K562 (cell line): ENCODE data around the gene PRR19. TPM values are rescaled to one million over a fixed set of nuclear protein-coding genes. Genes with fewer than 3 reads are reported as not detected.
A peak's percentile ranks its signal among the peaks of the same experiment; 100 is the strongest.

Source experiments
- ARID4B ChIP-seq: sonication (generic); formaldehyde crosslinking; IDR thresholded peaks from 2 replicates; pipeline ENCODE4 v1.8.0; 2022; ENCODE audit warnings: mild to moderate bottlenecking, missing genetic modification reagents
- CHD7 ChIP-seq: fragments of 200-600 bp; sonication (generic); IDR thresholded peaks from one replicate; pipeline ENCODE4 v1.6.1; 2012; ENCODE audit warnings: mild to moderate bottlenecking, low read depth, low read length, inconsistent platforms
- HDGF ChIP-seq: fragments of 450-650 bp; IDR thresholded peaks from 2 replicates; pipeline ENCODE4 v1.6.1; 2016
- SUPT5H ChIP-seq: fragments of 450-650 bp; IDR thresholded peaks from 2 replicates; pipeline ENCODE4 v1.6.1; 2016
- U2AF1 ChIP-seq: fragments of 200-400 bp; formaldehyde crosslinking; optimal IDR thresholded peaks from 2 replicates; pipeline ENCODE3; 2017; ENCODE audit warnings: mild to moderate bottlenecking, low read depth, low read length, moderate library complexity
- polyA plus RNA-seq, 8 experiments: library from polyadenylated mRNA; depleted of rRNA in 4 of 8; stranded (reverse) in 5 of 8; unstranded in 3 of 8; fragments of >200 nt; fragmentation: Nextera tagmentation in 2 of 8; fragmentation: Illumina TruSeq in 1 of 8; extraction: Ambion mirVana in 2 of 8; extraction: Trizol in 1 of 8; gene quantifications; 2 replicates each; pipeline versions ENCODE4 v1.2.1 to v1.2.3, GENCODE V29; 2011 to 2014; ENCODE audit warnings: inconsistent platforms in 1 of 8, missing spikeins in 1 of 8
- total RNA-seq, 7 experiments: library from RNA; depleted of rRNA in 6 of 7; stranded (reverse); fragments of >200 nt in 6 of 7; fragmentation: Illumina TruSeq in 2 of 7; extraction: Trizol in 2 of 7; gene quantifications; 2 replicates each; pipeline versions ENCODE4 v1.2.1 to v1.2.3, GENCODE V29; 2011 to 2021; ENCODE audit warnings: low replicate concordance in 1 of 7
- TF ChIP-seq, protein P1 (sequence below): fragments of 450-650 bp; IDR thresholded peaks from 2 replicates; pipeline ENCODE4 v1.6.1; 2016; ENCODE audit warnings: antibody characterized with exemption
- TF ChIP-seq, protein P2 (sequence below): sonication (generic); formaldehyde crosslinking; IDR thresholded peaks from 2 replicates; pipeline ENCODE4 v1.8.0; 2022; ENCODE audit warnings: missing genetic modification reagents, mild to moderate bottlenecking, moderate library complexity, borderline replicate concordance

Gene PRR19
- total and polyA plus RNA-seq, 9 of the 15 experiments (the other 6 are each of a cell fraction or from before 2014, with no cell fraction given): 0.10 to 1.6 (median 0.54) TPM

- TF ChIP-seq, protein P1, sequence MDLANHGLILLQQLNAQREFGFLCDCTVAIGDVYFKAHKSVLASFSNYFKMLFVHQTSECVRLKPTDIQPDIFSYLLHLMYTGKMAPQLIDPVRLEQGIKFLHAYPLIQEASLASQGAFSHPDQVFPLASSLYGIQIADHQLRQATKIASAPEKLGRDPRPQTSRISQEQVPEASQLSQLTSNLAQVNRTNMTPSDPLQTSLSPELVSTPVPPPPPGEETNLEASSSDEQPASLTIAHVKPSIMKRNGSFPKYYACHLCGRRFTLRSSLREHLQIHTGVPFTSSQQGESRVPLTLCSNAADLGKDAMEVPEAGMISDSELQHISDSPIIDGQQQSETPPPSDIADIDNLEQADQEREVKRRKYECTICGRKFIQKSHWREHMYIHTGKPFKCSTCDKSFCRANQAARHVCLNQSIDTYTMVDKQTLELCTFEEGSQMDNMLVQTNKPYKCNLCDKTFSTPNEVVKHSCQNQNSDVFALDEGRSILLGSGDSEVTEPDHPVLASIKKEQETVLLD: peak; percentile 85
- TF ChIP-seq, protein P2, sequence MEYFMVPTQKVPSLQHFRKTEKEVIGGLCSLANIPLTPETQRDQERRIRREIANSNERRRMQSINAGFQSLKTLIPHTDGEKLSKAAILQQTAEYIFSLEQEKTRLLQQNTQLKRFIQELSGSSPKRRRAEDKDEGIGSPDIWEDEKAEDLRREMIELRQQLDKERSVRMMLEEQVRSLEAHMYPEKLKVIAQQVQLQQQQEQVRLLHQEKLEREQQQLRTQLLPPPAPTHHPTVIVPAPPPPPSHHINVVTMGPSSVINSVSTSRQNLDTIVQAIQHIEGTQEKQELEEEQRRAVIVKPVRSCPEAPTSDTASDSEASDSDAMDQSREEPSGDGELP (CRISPR knock-in tag): peak; percentile 36; the same call in 1 of the 2 replicates
- TF ChIP-seq U2AF1 (no peak), CHD7 (no peak), SUPT5H (peak; percentile 70), ARID4B (CRISPR knock-in tag) (peak; percentile 21; the same call in 1 of the 2 replicates), HDGF (peak; percentile 99)
Measured at GRCh38 chr19:42283188-42284065, 18.5 kb upstream of the PRR19 start (continued).
